WTC11 (cell line): ENCODE measurements around the gene SAP25. TPM values are rescaled to one million over a fixed set of nuclear protein-coding genes. Genes with fewer than 3 reads are reported as not detected.

Experiments used
- ATAC-seq: fragments of 200-7000 bp; cut with Tn5 transposase; 2 replicates; pipeline ENCODE4 v1.10.0; 2021; ENCODE audit warnings: mild to moderate bottlenecking, moderate library complexity
- CTCF ChIA-PET: fragments of 300-600 bp; sonication (Branson Sonifier 250); formaldehyde crosslinking; loops from one replicate; lab custom pipeline; 2021; ENCODE audit warnings: antibody characterized with exemption; lab: Charles Lee
- POLR2A ChIA-PET: fragments of 350-600 bp; sonication (Branson Sonifier 250); formaldehyde crosslinking; loops from one replicate; lab custom pipeline; 2021; ENCODE audit warnings: antibody characterized with exemption; lab: Charles Lee
- DNase-seq: peaks from one replicate; pipeline ENCODE4 v3.0.0; 2021; ENCODE audit warnings: low spot score
- H3K27ac Mint-ChIP-seq: 2 replicates; pipeline ENCODE4 v1.8.0; 2021; ENCODE audit warnings: mixed read lengths
- H3K27me3 Mint-ChIP-seq: 2 replicates; pipeline ENCODE4 v1.8.0; 2021; ENCODE audit warnings: low read depth, mild to moderate bottlenecking, moderate library complexity, mixed read lengths
- H3K36me3 Mint-ChIP-seq: 2 replicates; pipeline ENCODE4 v1.8.0; 2021; ENCODE audit warnings: mixed read lengths
- H3K4me1 Mint-ChIP-seq: 2 replicates; pipeline ENCODE4 v1.8.0; 2022; ENCODE audit warnings: mixed read lengths
- H3K4me3 Mint-ChIP-seq: 2 replicates; pipeline ENCODE4 v1.8.0; 2021; ENCODE audit warnings: mild to moderate bottlenecking, moderate library complexity, mixed read lengths
- H3K9me3 Mint-ChIP-seq: 2 replicates; pipeline ENCODE4 v1.8.0; 2021; ENCODE audit warnings: mixed read lengths
- EMX1 ChIP-seq: fragments of 250-450 bp; sonication (Bioruptor Pico); IDR thresholded peaks from 2 replicates; pipeline ENCODE4 v1.8.0; 2021; ENCODE audit warnings: mild to moderate bottlenecking
- NR3C1 ChIP-seq: sonication (generic); formaldehyde crosslinking; conservative IDR thresholded peaks from 2 replicates; pipeline ENCODE4 v1.8.1; 2023; ENCODE audit warnings: low read depth, mild to moderate bottlenecking, missing genetic modification reagents
- SMAD3 ChIP-seq: sonication (generic); formaldehyde crosslinking; IDR thresholded peaks from 2 replicates; pipeline ENCODE4 v1.8.0; 2022; ENCODE audit warnings: missing genetic modification reagents, mild to moderate bottlenecking, borderline replicate concordance
- SOX15 ChIP-seq: fragments of 250-450 bp; sonication (Bioruptor Pico); IDR thresholded peaks from 2 replicates; pipeline ENCODE4 v1.9.0; 2021; ENCODE audit warnings: mild to moderate bottlenecking
- ZBTB21 ChIP-seq: sonication (generic); formaldehyde crosslinking; IDR thresholded peaks from 2 replicates; pipeline ENCODE4 v1.8.1; 2023; ENCODE audit warnings: mild to moderate bottlenecking, missing genetic modification reagents, borderline replicate concordance
- ZNF121 ChIP-seq: sonication (generic); formaldehyde crosslinking; IDR thresholded peaks from 2 replicates; pipeline ENCODE4 v1.8.0; 2023; ENCODE audit warnings: missing genetic modification reagents
- ZNF317 ChIP-seq: sonication (generic); formaldehyde crosslinking; IDR thresholded peaks from 2 replicates; pipeline ENCODE4 v1.8.1; 2023; ENCODE audit warnings: low read depth, mild to moderate bottlenecking, moderate library complexity, missing genetic modification reagents, borderline replicate concordance
- total RNA-seq: library from RNA; stranded (reverse); gene quantifications from 3 replicates; pipeline ENCODE4 v1.2.3, GENCODE V29; 2021
- TF ChIP-seq, protein P1 (sequence below): sonication (generic); formaldehyde crosslinking; IDR thresholded peaks from 2 replicates; pipeline ENCODE4 v1.8.1; 2023; ENCODE audit warnings: mild to moderate bottlenecking, missing genetic modification reagents, borderline replicate concordance
- TF ChIP-seq, protein P2 (sequence below): sonication (generic); formaldehyde crosslinking; IDR thresholded peaks from 2 replicates; pipeline ENCODE4 v1.8.1; 2022; ENCODE audit warnings: low read depth, missing genetic modification reagents, borderline replicate concordance
- TF ChIP-seq, protein P3 (sequence below): fragments of 250-450 bp; sonication (Bioruptor Pico); conservative IDR thresholded peaks from 2 replicates; pipeline ENCODE4 v1.9.0; 2021; ENCODE audit warnings: mild to moderate bottlenecking
- TF ChIP-seq, protein P4 (sequence below): sonication (generic); formaldehyde crosslinking; IDR thresholded peaks from 2 replicates; pipeline ENCODE4 v1.8.1; 2022; ENCODE audit warnings: missing genetic modification reagents, borderline replicate concordance
- TF ChIP-seq, protein P5 (sequence below): sonication (generic); formaldehyde crosslinking; IDR thresholded peaks from 2 replicates; pipeline ENCODE4 v1.8.0; 2022; ENCODE audit warnings: mild to moderate bottlenecking, missing genetic modification reagents
- TF ChIP-seq, protein P6 (sequence below): sonication (generic); formaldehyde crosslinking; IDR thresholded peaks from 2 replicates; pipeline ENCODE4 v1.8.0; 2022; ENCODE audit warnings: missing genetic modification reagents
- TF ChIP-seq, protein P7 (sequence below): sonication (generic); formaldehyde crosslinking; IDR thresholded peaks from 2 replicates; pipeline ENCODE4 v1.8.0; 2022; ENCODE audit warnings: mild to moderate bottlenecking, missing genetic modification reagents

The SAP25 gene
- total RNA-seq, 1 experiment from 2014 or later: 9.3 TPM

DNA sequence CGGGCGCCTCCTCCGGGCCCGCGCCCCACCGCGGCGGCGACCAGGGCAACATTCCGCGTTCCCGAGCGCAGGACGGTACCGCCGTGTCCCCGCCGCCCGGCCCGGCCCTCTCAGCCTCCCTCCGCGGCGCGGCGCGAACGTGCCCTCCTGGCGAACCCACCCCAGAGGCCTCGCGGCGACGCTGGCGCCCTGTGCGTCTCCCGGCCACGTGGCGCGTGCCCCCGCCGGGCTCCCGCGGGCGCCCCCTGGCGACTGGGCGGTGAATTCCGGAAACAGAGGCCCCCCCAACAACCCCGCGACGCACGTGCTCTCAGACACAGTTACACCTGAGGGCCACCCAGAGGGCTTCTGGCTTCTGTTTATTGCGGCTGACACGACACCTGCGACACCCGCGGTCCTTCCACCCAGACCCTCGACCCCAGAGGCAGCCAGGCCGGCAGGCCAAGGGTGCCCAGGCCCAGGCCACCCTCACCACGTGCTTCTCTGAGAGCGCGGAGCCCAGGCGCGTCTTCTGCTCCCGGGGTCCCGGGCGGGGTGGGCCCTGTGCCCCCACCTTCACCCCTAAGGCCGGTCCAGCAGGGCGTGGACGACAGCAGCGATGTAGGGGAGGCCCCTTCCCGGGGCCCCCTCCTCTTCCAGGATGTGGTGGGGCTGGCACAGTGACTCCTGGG, at the start of gene SAP25 (continued):
- TF ChIP-seq, protein P1, sequence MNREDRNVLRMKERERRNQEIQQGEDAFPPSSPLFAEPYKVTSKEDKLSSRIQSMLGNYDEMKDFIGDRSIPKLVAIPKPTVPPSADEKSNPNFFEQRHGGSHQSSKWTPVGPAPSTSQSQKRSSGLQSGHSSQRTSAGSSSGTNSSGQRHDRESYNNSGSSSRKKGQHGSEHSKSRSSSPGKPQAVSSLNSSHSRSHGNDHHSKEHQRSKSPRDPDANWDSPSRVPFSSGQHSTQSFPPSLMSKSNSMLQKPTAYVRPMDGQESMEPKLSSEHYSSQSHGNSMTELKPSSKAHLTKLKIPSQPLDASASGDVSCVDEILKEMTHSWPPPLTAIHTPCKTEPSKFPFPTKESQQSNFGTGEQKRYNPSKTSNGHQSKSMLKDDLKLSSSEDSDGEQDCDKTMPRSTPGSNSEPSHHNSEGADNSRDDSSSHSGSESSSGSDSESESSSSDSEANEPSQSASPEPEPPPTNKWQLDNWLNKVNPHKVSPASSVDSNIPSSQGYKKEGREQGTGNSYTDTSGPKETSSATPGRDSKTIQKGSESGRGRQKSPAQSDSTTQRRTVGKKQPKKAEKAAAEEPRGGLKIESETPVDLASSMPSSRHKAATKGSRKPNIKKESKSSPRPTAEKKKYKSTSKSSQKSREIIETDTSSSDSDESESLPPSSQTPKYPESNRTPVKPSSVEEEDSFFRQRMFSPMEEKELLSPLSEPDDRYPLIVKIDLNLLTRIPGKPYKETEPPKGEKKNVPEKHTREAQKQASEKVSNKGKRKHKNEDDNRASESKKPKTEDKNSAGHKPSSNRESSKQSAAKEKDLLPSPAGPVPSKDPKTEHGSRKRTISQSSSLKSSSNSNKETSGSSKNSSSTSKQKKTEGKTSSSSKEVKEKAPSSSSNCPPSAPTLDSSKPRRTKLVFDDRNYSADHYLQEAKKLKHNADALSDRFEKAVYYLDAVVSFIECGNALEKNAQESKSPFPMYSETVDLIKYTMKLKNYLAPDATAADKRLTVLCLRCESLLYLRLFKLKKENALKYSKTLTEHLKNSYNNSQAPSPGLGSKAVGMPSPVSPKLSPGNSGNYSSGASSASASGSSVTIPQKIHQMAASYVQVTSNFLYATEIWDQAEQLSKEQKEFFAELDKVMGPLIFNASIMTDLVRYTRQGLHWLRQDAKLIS (CRISPR knock-in tag): no peak
- TF ChIP-seq, protein P2, sequence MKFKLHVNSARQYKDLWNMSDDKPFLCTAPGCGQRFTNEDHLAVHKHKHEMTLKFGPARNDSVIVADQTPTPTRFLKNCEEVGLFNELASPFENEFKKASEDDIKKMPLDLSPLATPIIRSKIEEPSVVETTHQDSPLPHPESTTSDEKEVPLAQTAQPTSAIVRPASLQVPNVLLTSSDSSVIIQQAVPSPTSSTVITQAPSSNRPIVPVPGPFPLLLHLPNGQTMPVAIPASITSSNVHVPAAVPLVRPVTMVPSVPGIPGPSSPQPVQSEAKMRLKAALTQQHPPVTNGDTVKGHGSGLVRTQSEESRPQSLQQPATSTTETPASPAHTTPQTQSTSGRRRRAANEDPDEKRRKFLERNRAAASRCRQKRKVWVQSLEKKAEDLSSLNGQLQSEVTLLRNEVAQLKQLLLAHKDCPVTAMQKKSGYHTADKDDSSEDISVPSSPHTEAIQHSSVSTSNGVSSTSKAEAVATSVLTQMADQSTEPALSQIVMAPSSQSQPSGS (CRISPR knock-in tag): no peak
- no peak for TF ChIP-seq SOX15
- TF ChIP-seq, protein P3, sequence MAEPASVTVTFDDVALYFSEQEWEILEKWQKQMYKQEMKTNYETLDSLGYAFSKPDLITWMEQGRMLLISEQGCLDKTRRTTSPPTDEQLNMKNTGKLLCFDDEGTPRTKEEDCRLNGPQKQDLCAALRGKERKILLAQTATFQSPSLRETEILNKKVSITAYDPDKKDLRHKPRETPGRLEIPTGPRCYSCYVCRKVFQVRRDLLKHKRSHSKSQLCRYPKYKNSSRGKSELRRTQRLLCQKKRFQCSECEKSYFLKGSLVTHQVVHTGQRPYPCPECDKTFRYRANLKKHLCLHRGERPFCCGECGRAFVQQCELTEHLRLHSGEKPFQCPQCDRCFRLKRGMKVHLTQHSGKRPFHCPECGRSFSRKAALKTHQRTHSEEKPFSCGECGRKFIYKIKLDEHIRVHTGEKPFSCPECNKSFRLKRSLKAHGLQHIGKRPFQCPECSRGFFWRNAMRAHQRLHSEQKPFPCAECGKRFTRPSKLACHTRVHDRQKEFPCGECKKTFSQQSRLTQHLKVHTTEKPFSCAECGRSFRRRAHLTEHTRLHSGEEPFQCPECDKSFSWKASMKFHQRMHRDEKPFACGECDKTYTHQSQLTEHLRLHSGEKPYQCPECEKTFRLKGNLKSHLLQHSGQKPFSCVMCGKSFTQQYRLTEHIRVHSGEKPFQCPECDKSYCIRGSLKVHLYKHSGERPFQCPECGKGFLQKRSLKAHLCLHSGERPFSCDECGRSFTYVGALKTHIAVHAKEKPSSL: no peak
- no peak for TF ChIP-seq ZBTB21 (CRISPR knock-in tag)
- TF ChIP-seq SMAD3 (CRISPR knock-in tag): no peak
- TF ChIP-seq ZNF317 (CRISPR knock-in tag): no peak
- TF ChIP-seq, protein P4, sequence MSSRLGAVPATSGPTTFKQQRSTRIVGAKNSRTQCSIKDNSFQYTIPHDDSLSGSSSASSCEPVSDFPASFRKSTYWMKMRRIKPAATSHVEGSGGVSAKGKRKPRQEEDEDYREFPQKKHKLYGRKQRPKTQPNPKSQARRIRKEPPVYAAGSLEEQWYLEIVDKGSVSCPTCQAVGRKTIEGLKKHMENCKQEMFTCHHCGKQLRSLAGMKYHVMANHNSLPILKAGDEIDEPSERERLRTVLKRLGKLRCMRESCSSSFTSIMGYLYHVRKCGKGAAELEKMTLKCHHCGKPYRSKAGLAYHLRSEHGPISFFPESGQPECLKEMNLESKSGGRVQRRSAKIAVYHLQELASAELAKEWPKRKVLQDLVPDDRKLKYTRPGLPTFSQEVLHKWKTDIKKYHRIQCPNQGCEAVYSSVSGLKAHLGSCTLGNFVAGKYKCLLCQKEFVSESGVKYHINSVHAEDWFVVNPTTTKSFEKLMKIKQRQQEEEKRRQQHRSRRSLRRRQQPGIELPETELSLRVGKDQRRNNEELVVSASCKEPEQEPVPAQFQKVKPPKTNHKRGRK: no peak
- TF ChIP-seq, protein P5, sequence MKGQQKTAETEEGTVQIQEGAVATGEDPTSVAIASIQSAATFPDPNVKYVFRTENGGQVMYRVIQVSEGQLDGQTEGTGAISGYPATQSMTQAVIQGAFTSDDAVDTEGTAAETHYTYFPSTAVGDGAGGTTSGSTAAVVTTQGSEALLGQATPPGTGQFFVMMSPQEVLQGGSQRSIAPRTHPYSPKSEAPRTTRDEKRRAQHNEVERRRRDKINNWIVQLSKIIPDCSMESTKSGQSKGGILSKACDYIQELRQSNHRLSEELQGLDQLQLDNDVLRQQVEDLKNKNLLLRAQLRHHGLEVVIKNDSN: 0 out of 2 replicates have a peak, but pooled peaks have one; percentile 66
- no peak for TF ChIP-seq ZNF121 (CRISPR knock-in tag)

DNA sequence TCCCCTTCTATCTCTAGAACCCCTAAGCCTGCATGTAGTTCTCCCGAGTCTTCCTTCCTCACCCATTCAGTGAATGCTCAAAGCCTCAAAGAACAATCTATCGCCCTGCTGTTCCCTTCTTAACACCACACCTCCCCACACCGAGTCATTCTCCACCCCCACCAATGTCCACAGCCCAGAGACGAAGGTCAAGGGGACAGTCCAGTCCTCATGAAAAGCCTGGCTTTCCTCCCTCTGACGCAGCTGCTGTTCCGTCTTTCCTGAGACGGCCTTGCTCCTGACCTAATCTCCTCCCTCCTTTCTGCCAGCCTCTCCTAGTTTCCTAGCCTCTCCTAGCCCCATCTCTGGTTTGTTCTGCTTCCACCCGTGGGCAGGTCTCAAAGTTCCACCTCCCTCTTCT, 47.9 kb upstream of the SAP25 start:
- H3K27me3 Mint-ChIP-seq: peaks cover 20% of the 10 kb centered on the region
- H3K4me3 Mint-ChIP-seq: no peak overlapping the region
- no peak for ATAC-seq
- H3K36me3 Mint-ChIP-seq: no peaks in the 10 kb centered on the region
- peak overlapping the region; percentile 6; the same call in 1 of the 2 replicates for H3K27ac Mint-ChIP-seq
- DNase-seq: no peak
- POLR2A ChIA-PET: interaction anchor here (0.8 to 2.0 kb wide), 2 partner anchors 9 to 59 kb away, joined by 3 to 5 read pairs; partner anchors contain the start of gene MOSPD3
- H3K9me3 Mint-ChIP-seq: no peaks in the 10 kb centered on the region
- CTCF ChIA-PET: interaction anchor here (1.1 kb wide), 1 partner anchor 13 kb away, joined by 3 read pairs; no protein-coding TSS in a partner anchor
- H3K4me1 Mint-ChIP-seq: peaks cover 7% of the 10 kb centered on the region; the same call in 1 of the 2 replicates
- no peak for TF ChIP-seq EMX1 (CRISPR knock-in tag)
- TF ChIP-seq NR3C1 (CRISPR knock-in tag): no peak
- TF ChIP-seq, protein P6, sequence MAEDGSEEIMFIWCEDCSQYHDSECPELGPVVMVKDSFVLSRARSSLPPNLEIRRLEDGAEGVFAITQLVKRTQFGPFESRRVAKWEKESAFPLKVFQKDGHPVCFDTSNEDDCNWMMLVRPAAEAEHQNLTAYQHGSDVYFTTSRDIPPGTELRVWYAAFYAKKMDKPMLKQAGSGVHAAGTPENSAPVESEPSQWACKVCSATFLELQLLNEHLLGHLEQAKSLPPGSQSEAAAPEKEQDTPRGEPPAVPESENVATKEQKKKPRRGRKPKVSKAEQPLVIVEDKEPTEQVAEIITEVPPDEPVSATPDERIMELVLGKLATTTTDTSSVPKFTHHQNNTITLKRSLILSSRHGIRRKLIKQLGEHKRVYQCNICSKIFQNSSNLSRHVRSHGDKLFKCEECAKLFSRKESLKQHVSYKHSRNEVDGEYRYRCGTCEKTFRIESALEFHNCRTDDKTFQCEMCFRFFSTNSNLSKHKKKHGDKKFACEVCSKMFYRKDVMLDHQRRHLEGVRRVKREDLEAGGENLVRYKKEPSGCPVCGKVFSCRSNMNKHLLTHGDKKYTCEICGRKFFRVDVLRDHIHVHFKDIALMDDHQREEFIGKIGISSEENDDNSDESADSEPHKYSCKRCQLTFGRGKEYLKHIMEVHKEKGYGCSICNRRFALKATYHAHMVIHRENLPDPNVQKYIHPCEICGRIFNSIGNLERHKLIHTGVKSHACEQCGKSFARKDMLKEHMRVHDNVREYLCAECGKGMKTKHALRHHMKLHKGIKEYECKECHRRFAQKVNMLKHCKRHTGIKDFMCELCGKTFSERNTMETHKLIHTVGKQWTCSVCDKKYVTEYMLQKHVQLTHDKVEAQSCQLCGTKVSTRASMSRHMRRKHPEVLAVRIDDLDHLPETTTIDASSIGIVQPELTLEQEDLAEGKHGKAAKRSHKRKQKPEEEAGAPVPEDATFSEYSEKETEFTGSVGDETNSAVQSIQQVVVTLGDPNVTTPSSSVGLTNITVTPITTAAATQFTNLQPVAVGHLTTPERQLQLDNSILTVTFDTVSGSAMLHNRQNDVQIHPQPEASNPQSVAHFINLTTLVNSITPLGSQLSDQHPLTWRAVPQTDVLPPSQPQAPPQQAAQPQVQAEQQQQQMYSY (CRISPR knock-in tag): no peak
- TF ChIP-seq, protein P7, sequence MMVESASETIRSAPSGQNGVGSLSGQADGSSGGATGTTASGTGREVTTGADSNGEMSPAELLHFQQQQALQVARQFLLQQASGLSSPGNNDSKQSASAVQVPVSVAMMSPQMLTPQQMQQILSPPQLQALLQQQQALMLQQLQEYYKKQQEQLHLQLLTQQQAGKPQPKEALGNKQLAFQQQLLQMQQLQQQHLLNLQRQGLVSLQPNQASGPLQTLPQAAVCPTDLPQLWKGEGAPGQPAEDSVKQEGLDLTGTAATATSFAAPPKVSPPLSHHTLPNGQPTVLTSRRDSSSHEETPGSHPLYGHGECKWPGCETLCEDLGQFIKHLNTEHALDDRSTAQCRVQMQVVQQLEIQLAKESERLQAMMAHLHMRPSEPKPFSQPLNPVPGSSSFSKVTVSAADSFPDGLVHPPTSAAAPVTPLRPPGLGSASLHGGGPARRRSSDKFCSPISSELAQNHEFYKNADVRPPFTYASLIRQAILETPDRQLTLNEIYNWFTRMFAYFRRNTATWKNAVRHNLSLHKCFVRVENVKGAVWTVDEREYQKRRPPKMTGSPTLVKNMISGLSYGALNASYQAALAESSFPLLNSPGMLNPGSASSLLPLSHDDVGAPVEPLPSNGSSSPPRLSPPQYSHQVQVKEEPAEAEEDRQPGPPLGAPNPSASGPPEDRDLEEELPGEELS (CRISPR knock-in tag): no peak
- TF ChIP-seq SOX15: no peak
